Kidney epithelial cell (primary cell): Measurements from ENCODE around the gene PCNA. TPM values are rescaled to one million over a fixed set of nuclear protein-coding genes. Genes with fewer than 3 reads are reported as not detected.

Experiments used
- DNase-seq: peaks from one replicate; pipeline ENCODE4 v3.0.0-alpha.2; 2010; ENCODE audit warnings: low read depth
- H3K27me3 ChIP-seq: 2 replicates; pipeline ENCODE4 v1.6.0; 2011; ENCODE audit warnings: low read length; ENCODE audit not compliant: control insufficient read depth, insufficient read depth
- H3K36me3 ChIP-seq: 2 replicates; pipeline ENCODE4 v1.5.1; 2011; ENCODE audit warnings: low read length; ENCODE audit not compliant: control insufficient read depth, insufficient read depth
- H3K4me3 ChIP-seq: 2 replicates; pipeline ENCODE4 v1.5.1; 2011; ENCODE audit warnings: low read depth, mild to moderate bottlenecking, control low read depth, low read length
- CTCF ChIP-seq: IDR thresholded peaks from 2 replicates; pipeline ENCODE4 v1.5.1; 2011; ENCODE audit warnings: mild to moderate bottlenecking, moderate library complexity, low read length, control low read depth, inconsistent platforms; ENCODE audit not compliant: insufficient read depth, poor library complexity, severe bottlenecking
- total RNA-seq: library from RNA; depleted of rRNA; stranded (reverse); fragments of >200 nt; gene quantifications from 2 replicates; pipeline ENCODE4 v1.2.3, GENCODE V29; 2015

PCNA gene
- total RNA-seq, 1 donor from 2014 or later, result 89.6 TPM

- no peak for TF ChIP-seq CTCF
- Histone ChIP-seq H3K36me3 (no peaks in the 10 kb centered on the region), H3K27me3 (no peaks in the 10 kb centered on the region), H3K4me3 (no peak overlapping the region)
- no peak for DNase-seq
These were observed 50.5 kb downstream of the PCNA start for GRCh38 chr20:5069141-5069806.

- Histone ChIP-seq H3K36me3 (no peaks in the 10 kb centered on the region), H3K4me3 (no peak overlapping the region), H3K27me3 (no peaks in the 10 kb centered on the region)
- no peak for DNase-seq
- no peak for TF ChIP-seq CTCF
These were observed 51.7 kb downstream of the PCNA start for GRCh38 chr20:5067877-5068645.

GRCh38 chr20:5065879-5066383 lies 53.8 kb downstream of the PCNA start:
- H3K27me3 ChIP-seq, result no peaks in the 10 kb centered on the region
- DNase-seq, result peak; percentile 92
- H3K4me3 ChIP-seq, result no peak overlapping the region
- TF ChIP-seq CTCF, result no peak
- H3K36me3 ChIP-seq, result no peaks in the 10 kb centered on the region

- no peaks in the 10 kb centered on the region for H3K36me3 ChIP-seq
- no peak for TF ChIP-seq CTCF
- DNase-seq, result no peak
- H3K27me3 ChIP-seq, result no peaks in the 10 kb centered on the region
- no peak overlapping the region for H3K4me3 ChIP-seq
These were observed 54.4 kb downstream of the PCNA start for GRCh38 chr20:5065166-5065878.

Other genes with a start within 250 kb of the PCNA start
- 20.1 and 21.4 TPM in 2 replicates for gene SLC23A2, start 118.4 kb downstream of the PCNA start, total RNA-seq
- 98.2 and 111 TPM in 2 replicates for gene TMEM230, start 6.9 kb downstream of the PCNA start, total RNA-seq
- 36.9 and 38.1 TPM in 2 replicates for gene CDS2, start 7.0 kb upstream of the PCNA start, total RNA-seq
- gene PROKR2, start 197.0 kb upstream of the PCNA start, total RNA-seq, result not detected in 2 replicates